ENCODE data around the gene SRPX2.
"Not testable (repeated sequence)": the region's sequence is repeated elsewhere in the genome, so short reads cannot be mapped to it uniquely, and the experiment has no call there.

SRPX2 gene

DNA sequence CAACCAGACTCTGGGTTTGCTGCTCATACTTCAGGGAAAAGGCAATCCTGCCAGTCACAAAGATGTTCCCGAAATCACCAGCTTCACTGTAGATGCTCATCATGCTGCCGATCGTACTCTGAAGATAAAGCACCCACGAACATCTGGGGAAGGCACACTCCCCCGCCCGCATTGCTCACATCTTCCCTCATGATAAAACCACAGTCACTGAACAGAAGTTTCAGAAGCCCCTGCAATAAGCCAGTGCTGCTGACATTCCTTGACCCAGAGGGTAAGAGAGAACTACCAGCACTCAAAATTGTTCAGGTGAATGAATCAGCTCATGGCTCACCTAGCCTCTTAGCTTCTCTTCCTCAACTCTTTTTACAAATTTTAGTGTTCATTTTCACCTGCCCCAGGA lies 43.1 kb downstream of the SRPX2 start:
- no peak overlapping the region for H3K4me3 ChIP-seq (ENCODE audit: low read depth, low read length)
- DNase-seq (ENCODE audit: low read depth): no peak

DNA sequence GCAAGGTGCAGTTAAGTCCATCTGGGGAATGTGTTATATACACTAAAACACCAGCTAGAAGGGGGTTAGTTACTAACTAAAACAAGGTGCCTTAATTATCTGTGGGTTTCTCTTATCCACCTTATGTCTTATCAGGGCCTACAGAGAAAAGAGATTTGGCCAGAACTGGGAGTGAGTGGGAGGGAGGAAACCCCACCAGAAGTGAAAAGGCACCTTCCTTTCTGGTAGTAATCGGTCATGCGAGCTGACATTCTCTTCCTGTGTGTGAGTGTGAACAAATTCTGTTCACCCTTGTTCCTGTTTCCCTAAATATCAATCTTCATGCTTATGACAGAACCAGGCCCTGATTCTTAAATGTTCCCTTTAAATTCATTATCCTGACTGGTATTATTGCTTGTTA lies 43.5 kb downstream of the SRPX2 start:
- no peak for DNase-seq (ENCODE audit: low read depth)
- no peak overlapping the region for H3K4me3 ChIP-seq (ENCODE audit: low read depth, low read length)

- no peak overlapping the region for H3K4me3 ChIP-seq (ENCODE audit: low read depth, low read length)
Observed at GRCh38 chrX:100695302-100695701, 51.3 kb downstream of the SRPX2 start.

GRCh38 chrX:100695991-100696390 lies 52.0 kb downstream of the SRPX2 start:
- H3K4me3 ChIP-seq (ENCODE audit: low read depth, low read length): no peak overlapping the region
- no peak for DNase-seq (ENCODE audit: low read depth)

More at GRCh38 chrX:100695302-100695701, 51.3 kb downstream of the SRPX2 start:
- no peak for DNase-seq (ENCODE audit: low read depth)

GRCh38 chrX:100696699-100697351 lies 52.8 kb downstream of the SRPX2 start:
- no peak for DNase-seq (ENCODE audit: low read depth)
- H3K4me3 ChIP-seq (ENCODE audit: low read depth, low read length): no peak overlapping the region

DNA sequence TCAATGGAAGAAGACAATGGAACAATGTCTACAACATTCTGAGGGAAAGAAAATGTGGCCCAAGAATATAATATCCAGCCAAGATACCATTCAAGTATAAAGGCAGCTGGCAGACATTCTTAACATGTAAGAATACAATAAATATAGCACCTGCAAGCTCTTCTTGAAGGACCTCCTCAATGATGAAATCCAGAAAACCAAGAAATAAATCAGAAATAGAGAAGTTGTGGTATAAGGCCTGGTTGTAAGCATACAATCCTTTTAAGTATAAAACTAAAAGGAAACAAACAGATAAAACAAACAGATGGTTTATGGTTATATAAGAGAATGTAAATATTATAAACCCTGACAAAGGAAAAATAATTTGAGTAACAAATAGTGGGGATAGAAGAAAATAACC lies 54.6 kb downstream of the SRPX2 start:
- no peak for DNase-seq (ENCODE audit: low read depth)
- H3K4me3 ChIP-seq (ENCODE audit: low read depth, low read length): no peak overlapping the region

GRCh38 chrX:100700809-100701208 lies 56.8 kb downstream of the SRPX2 start:
- H3K4me3 ChIP-seq (ENCODE audit: low read depth, low read length): no peak overlapping the region
- DNase-seq (ENCODE audit: low read depth): no peak

DNA sequence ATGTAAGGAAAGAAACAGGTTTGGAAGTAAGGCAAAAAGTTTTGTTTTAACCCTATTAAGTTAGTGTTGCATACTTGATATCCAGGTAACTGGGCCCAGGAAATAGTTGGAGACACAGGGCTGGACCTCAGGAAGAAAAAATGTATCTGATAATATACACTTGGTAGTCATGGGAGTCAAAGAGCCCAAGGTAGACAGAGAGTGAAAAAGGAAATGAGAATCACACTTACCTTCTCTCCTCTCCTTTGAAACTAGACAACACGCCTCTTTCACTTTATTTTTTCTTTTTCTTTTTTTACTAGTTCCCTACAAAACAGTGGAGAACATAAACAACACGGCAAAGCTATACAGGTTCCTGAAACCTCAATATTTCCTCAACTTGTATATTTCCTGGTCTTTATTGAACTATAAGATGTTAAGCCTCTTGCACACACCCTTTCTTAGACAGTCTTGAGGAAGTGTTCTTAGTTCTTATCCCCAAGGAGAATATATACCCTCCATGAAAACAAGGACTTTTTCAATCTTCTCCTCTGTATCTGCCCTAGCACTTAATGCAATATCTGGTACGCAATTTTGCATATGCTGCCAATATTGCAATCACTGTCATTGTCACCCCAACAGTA lies 60.7 kb downstream of the SRPX2 start:
- no peak for DNase-seq (ENCODE audit: low read depth)
- H3K4me3 ChIP-seq (ENCODE audit: low read depth, low read length): no peak overlapping the region

DNA sequence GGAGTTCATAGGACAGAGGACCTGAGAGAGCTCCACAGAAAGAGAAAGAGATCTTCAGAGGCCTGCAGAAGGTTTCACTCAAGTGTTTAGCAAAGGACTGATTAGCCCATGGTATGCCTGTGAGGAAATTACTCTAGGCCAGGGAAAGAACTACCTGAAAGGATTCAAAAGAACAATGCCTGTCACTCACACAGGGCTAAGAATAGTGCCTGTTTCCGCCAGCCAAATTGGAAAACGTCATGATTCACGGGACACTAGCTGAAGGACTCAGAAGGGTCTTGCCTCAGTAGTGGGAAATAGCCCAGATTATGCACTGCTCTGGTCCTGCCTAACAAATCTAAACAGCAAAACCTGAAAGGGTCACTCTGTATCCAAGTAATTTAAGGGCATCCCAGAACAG lies 66.8 kb downstream of the SRPX2 start:
- H3K4me3 ChIP-seq (ENCODE audit: low read depth, low read length): no peak overlapping the region
- DNase-seq (ENCODE audit: low read depth): no peak

GRCh38 chrX:100717363-100717762 lies 73.4 kb downstream of the SRPX2 start:
- H3K4me3 ChIP-seq (ENCODE audit: low read depth, low read length): no peak overlapping the region
- no peak for DNase-seq (ENCODE audit: low read depth)

- DNase-seq (ENCODE audit: low read depth): no peak
Observed at GRCh38 chrX:100719139-100719538, 75.1 kb downstream of the SRPX2 start.

DNA sequence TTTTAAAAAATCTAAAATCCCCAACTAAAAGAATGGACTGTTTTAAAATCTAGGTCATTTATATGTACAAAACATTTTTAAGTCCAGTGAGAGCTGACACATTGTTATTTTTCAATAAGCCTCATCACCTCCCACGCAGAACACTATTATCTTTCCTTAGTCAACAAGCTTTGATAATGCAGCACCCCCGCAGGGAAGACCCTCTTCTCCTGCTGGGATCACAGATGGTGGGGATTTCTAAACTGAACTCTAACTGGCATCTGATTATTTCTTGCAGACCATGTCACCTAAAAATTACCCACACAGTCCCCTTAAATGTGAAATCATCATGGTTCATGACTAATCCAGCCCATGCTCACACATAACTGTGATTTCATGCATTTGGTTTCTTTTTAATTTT lies 76.3 kb downstream of the SRPX2 start:
- no peak overlapping the region for H3K4me3 ChIP-seq (ENCODE audit: low read depth, low read length)
- DNase-seq (ENCODE audit: low read depth): no peak

More at GRCh38 chrX:100719139-100719538, 75.1 kb downstream of the SRPX2 start:
- H3K4me3 ChIP-seq (ENCODE audit: low read depth, low read length): no peak overlapping the region

DNA sequence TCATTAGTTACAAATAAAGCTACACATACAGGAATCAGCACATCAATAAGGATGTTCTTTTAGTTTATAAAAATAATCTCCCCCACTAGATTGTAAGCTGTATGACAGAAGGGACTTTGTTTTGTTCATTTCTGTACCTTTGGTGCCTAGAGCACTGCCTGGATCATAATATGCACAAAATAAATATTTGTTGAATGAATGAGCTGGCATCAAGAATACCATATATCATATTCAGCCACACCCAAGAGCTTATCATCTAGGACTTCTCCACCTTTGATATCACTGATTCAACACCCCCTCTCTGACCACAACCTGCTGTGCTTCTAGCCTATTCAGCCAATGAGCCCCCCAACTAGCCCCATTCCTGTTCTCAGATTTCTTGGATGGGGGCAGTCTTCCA lies 77.3 kb downstream of the SRPX2 start:
- DNase-seq (ENCODE audit: low read depth): no peak
- H3K4me3 ChIP-seq (ENCODE audit: low read depth, low read length): no peak overlapping the region

DNA sequence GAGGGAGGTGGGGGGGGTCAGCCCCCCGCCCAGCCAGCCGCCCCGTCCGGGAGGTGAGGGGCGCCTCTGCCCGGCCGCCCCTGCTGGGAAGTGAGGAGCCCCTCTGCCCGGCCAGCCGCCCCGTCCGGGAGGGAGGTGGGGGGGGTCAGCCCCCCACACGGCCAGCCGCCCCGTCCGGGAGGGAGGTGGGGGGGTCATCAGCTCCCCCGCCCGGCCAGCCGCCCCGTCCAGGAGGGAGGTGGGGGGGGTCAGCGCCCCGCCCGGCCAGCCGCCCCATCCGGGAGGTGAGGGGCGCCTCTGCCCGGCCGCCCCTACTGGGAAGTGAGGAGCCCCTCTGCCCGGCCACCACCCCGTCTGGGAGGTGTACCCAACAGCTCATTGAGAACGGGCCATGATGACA lies 80.0 kb downstream of the SRPX2 start:
- not testable (repeated sequence) for H3K4me3 ChIP-seq (ENCODE audit: low read depth, low read length); DNase-seq (ENCODE audit: low read depth)

All from skeletal muscle cell (primary cell).